Left hindlimb (tissue), 1 donor: ENCODE data around the gene BCL2L11.
A peak's percentile ranks its signal among the peaks of the same experiment; 100 is the strongest.
"Not testable (repeated sequence)": the region's sequence is repeated elsewhere in the genome, so short reads cannot be mapped to it uniquely, and the experiment has no call there.

ENCODE experiments used
- DNase-seq: peaks from one replicate; pipeline ENCODE4 v3.0.0-alpha.2; 2018

The BCL2L11 gene, protein sequence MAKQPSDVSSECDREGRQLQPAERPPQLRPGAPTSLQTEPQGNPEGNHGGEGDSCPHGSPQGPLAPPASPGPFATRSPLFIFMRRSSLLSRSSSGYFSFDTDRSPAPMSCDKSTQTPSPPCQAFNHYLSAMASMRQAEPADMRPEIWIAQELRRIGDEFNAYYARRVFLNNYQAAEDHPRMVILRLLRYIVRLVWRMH

DNA sequence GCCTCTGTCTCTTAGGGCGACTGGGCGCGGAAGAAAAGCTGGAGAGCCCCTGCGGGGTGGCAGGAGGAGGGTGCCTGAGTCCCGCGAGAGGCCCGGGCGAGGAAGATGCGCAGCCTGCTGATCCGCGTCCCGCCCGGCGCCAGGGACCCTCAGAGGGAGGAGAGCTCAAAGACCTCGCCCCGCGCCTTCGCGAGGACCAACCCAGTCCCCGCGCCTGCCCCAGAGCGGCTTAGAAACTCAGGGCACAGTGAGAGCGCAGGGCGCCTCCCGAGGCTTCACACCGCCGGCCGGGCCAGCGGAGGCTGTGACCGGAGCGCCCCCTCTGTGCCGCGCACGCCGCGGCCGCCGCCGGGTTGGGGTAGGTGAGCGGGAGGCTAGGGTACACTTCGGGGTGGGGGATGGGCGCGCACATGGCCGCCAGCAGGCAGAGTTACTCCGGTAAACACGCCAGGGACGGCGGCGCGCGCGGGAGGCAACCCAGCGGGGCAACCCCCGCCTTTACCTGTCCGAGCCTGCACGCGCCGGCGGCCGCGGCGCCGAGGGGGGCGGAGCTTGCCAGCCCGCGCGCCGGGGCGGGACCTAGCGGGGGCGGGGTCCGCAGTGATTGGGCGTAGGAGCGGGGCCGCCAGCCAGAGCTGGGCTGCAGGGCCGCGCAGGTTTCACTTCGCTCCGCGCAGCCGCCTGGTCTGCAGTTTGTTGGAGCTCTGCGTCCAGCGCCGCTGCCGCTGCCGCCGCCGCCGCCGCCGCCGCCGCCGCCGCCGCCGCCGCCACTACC, at the start of gene BCL2L11:
Gene BCL2L11, plus strand, starts transcription at position 662 of the 775 bp plus-strand sequence. CDS start 2,832 bp downstream, outside the sequence.
- peak; percentile 92 for DNase-seq

DNA sequence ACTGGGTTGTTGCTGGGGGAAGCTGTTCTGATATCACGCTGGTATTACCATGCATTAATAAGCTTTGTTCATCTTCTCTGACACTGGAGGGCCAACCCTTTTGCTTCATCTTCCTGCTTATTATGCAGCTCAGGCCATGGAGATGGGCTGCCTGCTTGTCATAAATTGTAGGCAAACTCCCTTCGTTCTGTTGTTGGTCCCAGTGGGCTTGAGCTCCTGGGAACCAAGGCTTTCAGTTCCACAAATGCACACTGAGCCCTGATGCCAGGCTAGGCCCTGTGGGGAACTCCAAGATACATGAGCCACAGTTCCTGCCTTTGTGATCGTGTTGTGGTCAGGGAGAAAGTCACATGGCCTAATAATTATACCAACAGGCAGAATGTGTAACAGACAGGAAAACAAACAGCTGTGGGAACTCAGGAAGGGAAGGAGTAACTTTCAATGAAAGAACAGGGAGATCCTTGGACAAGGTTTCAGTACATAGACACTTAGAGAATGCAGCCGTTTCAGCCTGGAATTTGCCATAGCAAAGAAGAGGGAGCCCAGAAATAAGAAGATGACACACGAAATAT, 49.0 kb upstream of the BCL2L11 start:
- DNase-seq: peak; percentile 33

DNA sequence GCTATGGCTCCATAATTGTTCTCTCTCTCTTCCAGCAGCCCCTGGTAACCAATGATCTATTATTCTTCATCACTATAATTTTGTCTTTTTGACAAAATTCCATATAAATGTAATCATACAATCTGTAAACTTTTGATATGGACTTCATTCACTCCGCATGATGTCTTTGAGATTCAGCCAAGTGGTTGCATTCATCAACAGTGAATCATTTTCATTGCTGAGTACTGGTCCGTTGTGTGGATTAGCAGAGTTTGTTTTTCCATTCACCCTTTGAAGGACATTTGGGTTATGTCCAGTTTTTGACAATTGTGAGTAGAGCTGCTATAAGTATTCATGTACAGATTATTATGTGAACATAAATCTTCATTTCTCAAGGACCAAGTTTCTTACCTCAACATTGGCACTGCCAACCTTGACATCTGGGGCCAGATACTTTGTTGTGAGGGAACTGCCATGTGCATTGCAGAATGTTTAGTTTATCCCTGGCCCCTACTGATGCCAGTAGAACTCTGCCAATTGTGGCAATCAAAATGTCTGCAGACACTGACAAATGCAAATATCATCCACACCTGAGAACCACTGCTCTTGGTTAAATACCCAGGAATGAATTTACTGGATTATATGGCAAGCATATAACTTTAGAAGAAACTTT, 48.4 kb upstream of the BCL2L11 start:
- no peak for DNase-seq

DNA sequence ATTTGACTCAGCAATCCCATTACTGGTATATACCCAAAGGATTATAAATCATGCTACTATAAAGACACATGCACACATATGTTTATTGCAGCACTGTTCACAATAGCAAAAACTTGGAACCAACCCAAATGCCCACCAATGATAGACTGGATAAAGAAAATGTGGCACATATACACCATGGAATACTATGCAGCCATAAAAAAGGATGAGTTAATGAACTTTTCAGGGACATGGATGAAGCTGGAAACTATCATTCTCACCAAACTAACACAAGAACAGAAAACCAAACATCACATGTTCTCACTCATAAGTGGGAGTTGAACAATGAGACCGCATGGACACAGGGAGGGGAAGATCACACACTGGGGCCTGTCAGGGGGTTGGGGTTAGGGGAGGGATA, 38.1 kb upstream of the BCL2L11 start:
- DNase-seq: not testable (repeated sequence)

DNA sequence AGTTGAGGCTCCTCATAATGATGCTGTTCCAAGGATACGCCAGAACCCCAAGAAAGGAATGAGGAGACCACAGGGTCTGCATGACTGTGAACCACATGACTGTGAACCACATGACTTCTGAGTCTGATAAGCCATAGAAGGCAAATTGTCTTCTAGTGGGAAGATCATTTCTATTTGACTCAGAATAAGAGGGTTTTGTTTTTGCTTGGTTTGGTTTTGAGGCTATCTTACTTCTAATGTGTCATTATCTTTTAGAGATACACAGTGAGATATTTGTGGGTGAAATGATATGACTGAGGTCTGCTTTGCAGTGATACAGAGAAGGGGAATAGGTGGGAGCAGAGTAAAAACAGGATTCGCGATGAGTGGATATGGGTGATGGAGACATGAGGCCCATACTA, 28.9 kb upstream of the BCL2L11 start:
- DNase-seq: no peak

DNA sequence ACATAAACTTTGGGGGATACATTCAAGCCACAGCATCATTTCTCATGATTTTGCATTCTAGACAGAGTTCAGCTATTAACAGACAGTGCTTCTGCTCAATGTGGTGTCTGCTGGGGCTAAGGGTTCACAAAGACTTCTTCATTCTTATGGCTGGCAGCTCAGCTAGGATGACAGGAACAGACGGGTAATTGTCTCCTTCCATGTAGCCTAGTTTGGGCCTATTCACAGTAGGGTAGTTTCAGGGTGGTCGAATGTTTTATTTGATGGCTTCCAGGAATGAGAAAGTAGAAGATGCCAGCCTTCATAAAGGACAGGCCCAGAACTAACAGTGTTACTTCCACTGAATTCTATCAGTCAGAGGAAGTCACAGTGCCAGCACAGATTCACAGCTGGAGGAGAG, 26.0 kb upstream of the BCL2L11 start:
- no peak for DNase-seq

DNA sequence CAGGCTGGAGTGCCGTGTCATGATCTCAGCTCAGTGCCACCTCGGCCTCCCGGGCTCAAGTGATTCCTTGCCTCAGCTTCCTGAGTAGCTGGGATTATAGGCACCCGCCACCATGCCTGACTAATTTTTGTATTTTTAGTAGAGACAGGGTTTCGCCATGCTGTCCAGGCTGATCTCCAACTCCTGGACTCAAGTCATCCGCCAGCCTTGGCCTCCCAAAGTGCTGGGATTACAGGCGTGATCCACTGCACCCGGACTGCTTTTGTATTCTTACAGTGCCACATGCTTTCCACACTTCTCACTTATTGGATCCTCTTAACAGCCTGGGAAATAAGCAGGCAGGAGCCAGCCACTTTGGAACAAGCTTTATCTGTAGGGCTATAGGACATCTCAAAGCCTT, 25.3 kb upstream of the BCL2L11 start:
- no peak for DNase-seq

DNA sequence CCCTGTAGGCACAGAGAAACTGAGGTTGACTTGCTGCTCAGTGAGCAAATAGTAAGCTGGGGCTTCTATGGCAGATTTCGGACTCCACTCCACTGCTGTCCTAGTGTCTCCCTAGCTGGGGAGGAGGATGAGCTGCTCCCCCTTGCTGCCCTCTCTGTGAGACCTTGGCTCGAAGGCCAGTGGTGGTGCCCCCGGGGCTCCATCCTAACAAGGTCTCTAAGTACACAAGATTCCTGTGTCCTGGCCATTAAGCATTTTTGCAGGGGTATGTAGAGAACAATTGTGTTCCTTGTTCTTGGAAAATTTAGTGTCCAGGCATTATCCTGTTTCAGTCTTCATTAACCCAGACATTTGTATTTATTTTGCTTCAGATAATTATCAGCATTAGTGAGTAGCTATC, 21.3 kb upstream of the BCL2L11 start:
- DNase-seq: no peak

DNA sequence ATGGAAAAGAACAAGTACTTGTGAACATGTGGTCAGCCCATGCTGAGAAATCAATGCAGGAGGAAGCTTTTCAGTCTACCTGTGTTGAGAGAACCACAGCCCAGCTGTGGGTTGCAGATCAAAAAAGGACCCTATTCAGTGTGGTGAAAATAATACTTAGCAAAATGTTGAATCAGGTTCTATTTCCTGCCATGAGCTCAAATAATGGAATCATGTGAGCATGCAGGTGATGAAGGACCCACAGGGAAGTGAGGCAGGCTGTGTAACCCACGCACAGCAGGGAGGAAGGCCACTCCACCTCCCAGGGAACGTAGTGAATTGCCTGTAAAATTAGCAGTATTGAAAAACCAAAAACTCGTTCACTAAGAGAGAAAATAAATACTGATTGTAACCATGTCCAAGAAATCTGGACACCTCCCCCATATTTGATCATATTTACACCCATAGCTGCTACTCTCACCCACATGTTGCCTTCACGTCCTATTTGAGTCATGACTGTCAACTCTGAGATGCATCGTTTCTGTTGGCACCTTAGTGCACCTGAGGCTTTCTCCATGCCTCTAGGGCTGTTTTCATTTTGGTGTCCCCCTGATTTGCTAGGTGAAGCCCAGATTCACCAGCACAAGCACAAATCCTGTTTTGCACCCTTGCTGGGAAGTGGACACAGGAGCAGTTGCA, 20.5 kb upstream of the BCL2L11 start:
- no peak for DNase-seq

DNA sequence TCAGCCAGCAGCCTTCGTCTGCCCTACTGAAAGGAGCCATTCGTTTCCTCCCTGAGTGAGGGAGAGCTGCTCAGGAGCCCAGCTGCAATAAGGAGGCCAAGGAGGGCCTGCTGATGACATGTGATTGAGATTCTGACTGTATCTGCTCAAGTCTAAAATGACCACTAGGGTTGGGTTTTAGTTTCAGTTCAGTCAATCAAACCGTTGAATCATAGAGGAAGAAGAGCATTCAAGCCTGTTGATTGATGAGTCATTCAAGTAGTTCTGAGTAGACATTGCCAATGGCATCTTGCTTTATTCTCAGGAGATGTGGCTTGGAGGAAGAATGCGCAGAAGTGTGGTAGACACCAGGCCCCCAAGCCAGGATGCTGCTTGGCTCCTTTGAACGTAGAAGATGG, 19.9 kb upstream of the BCL2L11 start:
- no peak for DNase-seq

DNA sequence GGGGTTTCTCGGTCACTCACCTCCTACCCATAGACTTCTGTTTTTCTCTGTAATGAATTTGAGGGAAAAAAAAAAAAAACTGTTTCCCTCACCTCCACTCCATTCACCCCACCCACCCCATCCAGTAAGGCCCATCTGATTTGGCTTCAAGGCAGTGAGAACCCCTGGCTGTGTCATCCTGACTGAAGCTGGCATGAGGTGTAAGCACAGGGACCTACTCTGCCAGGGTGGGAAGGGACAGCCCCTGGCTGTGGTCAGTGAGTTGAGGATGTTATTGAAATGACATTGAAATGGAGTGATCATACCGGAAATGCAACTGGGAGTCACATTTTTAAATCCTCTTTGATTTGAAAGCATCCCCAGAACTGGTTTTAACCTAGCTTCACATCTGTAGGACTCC, 19.1 kb upstream of the BCL2L11 start:
- no peak for DNase-seq

DNA sequence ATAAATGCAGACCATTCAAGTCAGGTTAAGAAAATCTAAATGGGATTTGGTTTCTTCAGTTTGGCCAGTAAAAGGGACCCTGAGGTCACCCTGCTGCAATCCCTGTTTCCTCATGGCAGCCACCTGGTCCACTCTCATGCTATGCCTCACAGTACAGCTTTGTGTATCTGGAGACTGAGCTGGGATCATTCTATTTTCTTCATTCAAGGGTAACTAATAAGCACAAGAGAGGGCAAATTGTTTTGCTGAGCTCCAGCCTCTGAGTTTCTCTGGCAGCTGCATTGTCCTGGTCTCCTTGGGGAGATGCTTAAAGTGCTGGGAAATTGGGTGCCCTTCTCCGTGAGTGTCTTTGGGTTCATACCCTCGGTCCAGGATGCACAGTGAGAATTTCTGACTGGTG, 18.5 kb upstream of the BCL2L11 start:
- DNase-seq: no peak

DNA sequence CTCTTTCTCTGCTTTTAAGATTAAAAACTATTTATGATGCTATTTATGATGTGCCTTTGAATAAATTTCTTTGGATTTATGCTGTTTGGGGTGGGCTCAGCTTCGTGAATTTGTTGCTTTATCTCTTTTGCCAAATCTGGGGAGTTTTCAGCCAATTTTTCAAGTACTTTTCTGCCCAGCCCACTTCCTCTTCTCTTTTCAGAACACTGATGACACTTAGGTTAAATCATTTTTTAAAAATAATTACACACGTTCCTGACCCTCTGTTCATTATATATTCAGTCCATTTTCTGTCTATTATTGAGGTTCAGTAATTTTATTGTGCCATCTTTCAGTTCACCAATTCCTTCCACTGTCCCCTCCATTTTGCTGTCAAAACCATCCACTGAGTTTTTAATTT, 14.8 kb upstream of the BCL2L11 start:
- DNase-seq: no peak

DNA sequence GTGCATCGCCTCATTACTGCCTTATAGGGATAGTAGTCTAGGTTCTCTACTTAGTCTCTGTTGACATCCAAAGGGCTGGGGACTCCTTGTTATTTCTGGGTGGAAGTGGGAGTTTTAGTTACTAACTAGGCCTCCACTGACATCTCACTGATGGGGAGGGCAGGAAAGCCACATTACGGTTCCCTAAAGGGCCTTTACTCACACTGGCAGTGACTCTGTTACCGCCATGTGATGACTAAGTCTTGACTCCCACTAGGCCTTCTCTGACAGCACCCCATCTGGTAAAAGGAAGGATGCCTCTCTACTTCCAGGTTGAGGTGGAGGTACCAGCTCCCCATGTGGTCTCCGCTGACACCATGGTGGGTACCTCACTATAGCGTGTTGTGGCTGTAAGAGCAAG, 14.0 kb upstream of the BCL2L11 start:
- DNase-seq: no peak

DNA sequence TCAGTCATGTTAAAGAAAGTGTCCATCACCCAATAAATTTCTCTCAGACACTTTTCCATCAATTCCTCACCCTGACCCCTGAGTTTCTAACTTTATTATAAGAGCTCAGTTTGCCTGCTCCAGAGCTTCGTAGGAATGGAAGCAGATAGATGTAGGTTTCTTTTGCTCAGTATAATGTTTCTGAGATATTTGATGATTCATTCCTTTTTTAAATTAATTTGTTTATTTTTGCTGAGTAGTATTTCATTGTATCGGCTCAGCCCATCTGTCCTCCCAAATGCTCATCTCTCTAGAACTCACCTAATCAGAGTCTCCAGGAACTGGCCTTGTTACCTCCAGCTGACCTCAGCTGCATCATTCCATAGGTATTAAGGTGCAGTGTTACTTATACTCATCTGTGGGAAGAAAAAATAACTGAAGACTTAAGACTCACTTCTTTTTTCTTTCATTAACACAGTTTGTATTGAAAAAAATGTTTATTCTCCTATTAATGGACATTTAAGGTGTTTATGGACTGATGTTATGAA, 11.9 kb upstream of the BCL2L11 start:
- DNase-seq: no peak

DNA sequence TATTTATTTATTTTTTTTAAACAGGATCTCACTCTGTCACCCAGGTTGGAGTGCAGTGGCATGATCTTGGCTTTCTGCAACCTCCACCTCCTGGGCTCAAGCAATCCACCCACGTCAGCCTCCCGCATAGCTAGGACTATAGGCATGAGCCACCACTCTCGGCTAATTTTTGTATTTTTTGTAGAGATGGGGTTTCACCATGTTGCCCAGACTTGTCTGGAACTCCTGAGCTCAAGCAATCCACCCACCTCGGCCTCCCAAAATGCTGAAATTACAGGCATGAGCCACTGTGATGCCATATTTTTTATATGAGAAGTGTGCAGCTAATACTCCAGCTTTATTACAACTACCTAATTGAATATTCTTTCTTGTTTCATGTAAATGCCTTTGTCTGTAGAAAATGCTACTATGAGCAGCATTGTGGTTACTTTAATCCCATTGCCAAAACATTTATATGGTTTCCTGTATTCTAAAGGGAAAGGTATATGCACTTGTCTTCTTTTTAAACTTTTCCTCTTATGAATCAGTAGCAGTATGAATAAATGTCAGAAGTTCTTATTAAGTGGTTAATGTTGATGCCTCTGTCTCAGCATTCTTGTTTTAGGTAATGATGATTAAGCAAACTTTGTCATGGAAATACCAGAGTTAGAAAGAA, 9.5 kb upstream of the BCL2L11 start:
- no peak for DNase-seq

DNA sequence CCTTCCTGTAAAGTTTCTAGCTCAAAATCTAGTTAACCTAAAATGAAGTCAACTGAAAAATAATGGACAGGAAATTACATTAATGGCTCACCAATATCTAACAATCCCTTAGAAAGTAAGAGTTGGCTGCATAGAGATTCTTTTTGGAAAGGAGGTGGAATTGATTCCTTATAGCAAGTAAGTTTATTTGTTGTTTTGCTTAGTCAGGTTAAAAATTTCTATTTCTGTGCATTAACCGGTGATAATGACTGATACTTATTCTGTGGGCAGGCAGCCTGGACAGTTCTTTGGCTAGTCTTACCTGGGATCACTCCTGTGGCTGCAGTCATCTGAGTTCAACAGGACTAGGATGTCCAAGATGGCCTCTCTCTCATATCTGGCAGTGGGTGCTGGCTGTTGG, 6.9 kb upstream of the BCL2L11 start:
- no peak for DNase-seq

DNA sequence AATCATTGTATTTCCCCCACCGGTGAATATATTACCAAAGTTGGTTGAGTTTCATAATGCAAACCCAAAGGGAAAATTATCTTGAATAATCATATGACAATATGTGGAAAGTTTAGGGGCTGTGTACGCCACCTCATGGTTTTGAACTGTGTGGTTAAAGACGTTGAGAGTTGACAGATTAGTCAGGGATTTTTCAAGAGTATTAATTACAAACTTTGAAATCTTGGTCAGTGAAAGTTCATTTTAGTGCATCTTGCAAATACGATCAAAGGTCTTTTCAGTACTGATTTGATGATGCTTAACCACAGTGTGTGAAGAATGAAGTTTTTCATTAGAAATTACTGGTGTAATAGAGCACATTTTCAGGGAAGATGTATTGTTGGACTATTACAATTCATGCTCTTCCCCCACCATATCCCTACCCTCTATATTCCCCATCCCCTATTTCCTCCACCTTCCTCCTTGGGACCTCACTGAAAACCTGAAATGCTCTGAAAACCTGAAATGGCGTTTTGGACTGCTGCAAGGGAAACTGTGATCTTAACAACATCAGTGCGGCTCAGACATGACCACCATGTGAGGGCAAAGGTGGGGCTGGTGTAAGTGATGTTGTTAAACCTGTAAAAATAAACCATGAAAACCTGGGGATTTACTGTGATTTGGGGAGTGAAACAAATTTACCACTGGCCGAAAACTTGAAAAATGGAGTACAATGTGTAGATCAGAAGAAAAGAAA, 4.5 kb upstream of the BCL2L11 start:
- no peak for DNase-seq

DNA sequence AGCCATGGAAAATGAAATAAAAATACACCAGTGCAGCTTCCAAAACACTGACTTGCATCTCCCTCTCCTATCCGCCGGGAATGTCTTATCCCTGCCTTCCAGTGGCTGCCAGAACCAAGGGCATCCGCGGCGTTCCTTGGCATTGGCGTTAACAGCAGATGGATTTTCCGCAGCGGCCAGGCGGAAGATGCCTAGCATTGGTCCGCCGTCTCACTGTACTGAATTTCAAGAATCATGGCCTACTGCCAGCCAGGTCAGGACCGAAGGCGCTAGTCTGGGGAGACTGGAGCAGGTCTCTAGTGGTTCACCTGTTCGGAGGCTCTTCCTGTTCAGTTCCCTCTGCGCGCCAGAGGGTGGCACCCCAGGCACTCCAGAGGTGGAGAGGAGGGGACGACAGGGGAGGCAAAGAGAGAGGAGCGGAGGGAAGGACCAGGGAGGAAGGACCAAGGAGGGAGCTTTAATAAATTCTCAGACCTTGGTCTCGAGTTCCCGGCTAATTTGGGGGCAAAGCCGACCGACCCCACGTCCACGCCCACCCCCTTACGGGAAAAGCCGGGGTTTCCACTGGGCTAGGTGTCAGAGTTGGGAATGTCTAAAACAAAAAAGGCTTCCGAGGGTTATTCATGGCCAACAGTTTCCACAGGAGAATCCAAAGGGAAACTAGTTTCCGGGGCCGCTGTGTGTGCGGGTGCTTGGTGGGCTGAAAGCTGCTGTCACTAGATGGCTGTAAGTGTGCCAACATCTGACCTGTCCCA, 3.7 kb upstream of the BCL2L11 start:
- peak; percentile 69 for DNase-seq

DNA sequence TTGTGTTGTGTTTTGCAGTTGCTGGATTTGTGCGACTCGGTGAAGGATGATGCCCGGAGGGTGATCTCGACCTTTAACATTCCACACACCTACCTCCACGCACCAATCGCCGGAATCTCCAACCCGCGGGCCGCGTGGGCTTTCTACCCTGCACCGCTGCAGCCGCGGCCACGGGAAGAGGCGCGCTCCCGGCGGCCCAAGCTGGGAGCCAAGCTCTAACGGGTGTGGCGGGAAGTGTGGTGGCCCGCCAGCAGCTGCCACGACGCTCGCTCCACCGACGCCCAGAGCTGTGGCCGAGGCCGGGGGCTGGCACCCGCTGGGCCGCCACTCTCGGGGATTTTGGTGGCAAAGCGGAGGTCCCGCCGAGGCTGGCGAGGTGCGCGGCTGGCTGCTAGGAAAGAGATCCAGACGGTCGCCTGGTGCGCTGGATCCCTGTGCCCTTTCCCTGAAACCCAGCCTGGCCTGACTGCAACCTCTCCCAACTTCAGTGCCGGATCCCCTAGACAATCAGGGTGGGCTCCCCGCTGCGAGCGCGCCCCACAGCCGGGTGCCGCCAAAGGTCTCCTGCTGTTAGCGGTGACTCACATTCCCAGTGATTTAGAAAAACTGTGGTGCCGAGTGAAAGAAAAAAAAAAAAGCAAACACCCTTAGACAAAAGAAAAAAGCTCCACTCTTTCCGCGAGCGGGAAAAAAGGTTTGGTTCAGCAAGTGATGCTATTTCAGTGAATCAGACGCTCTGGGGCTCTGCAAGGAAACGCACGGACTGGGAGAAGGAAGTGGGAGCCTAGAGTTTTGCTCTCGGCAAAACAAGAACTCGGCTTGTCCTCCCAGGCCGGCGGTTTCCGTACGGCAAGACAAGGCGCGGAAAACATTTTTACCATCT, 2.9 kb upstream of the BCL2L11 start:
- peak; percentile 63 for DNase-seq
